Cardiac muscle cell (in vitro differentiated cells and primary cell): ENCODE data around the gene PIP5K1C. TPM values are rescaled to one million over a fixed set of nuclear protein-coding genes. Genes with fewer than 3 reads are reported as not detected.

Experiments
- DNase-seq, 2 donors: peaks; one replicate each; pipeline versions ENCODE4 v3.0.0 to v3.0.0-alpha.2; 2010 to 2017; ENCODE audit warnings: low read depth in 1 of 2, low spot score in 1 of 2
- H3K27ac ChIP-seq: fragments of 200-600 bp; sonication (generic); 2 replicates; pipeline ENCODE4 v1.5.1; 2016
- H3K27me3 ChIP-seq: fragments of 200-600 bp; sonication (generic); 2 replicates; pipeline ENCODE4 v1.6.0; 2016; ENCODE audit warnings: control low read depth
- H3K36me3 ChIP-seq: fragments of 200-600 bp; sonication (generic); 2 replicates; pipeline ENCODE4 v1.5.1; 2016; ENCODE audit warnings: control low read depth
- H3K4me1 ChIP-seq: fragments of 200-600 bp; sonication (generic); 2 replicates; pipeline ENCODE4 v1.8.1; 2017; ENCODE audit warnings: low read depth, mild to moderate bottlenecking, mixed run types
- H3K4me3 ChIP-seq: fragments of 200-600 bp; sonication (generic); 2 replicates; pipeline ENCODE4 v1.5.1; 2016; ENCODE audit warnings: mild to moderate bottlenecking
- H3K9me3 ChIP-seq: fragments of 200-600 bp; sonication (generic); 2 replicates; pipeline ENCODE4 v1.5.1; 2017; ENCODE audit warnings: low read depth, mild to moderate bottlenecking, control low read depth
- CTCF ChIP-seq: IDR thresholded peaks from 2 replicates; pipeline ENCODE4 v1.5.1; 2012; ENCODE audit warnings: low read depth, mild to moderate bottlenecking, low read length
- polyA plus RNA-seq: library from polyadenylated mRNA; unstranded; fragments of >200 nt; fragmentation: Nextera tagmentation; extraction: Ambion mirVana; gene quantifications from 2 replicates; pipeline ENCODE4 v1.2.1, GENCODE V29; 2016
- total RNA-seq: library from RNA; depleted of rRNA; stranded (reverse); fragments of >200 nt; gene quantifications from 2 replicates; pipeline ENCODE4 v1.2.3, GENCODE V29; 2016

The PIP5K1C gene
- total and polyA plus RNA-seq, 2 experiments from 2014 or later: 21.0 to 28.4 TPM

- no peak for DNase-seq
- Histone ChIP-seq H3K36me3 (peaks cover 10% of the 10 kb centered on the region), H3K27me3 (no peaks in the 10 kb centered on the region), H3K27ac (no peak overlapping the region), H3K4me1 (peaks cover under 1% of the 10 kb centered on the region), H3K9me3 (no peaks in the 10 kb centered on the region), H3K4me3 (no peak overlapping the region)
- no peak for TF ChIP-seq CTCF
Measured at GRCh38 chr19:3613818-3614661, 86.2 kb downstream of the PIP5K1C start.

- Histone ChIP-seq H3K27ac (no peak overlapping the region), H3K4me1 (peaks cover 10% of the 10 kb centered on the region), H3K4me3 (no peak overlapping the region), H3K27me3 (no peaks in the 10 kb centered on the region), H3K36me3 (peaks cover 10% of the 10 kb centered on the region), H3K9me3 (no peaks in the 10 kb centered on the region)
- TF ChIP-seq CTCF: no peak
- no peak for DNase-seq
Measured at GRCh38 chr19:3612901-3613741, 87.1 kb downstream of the PIP5K1C start.

- H3K9me3 ChIP-seq: no peaks in the 10 kb centered on the region
- H3K36me3 ChIP-seq: peaks cover 10% of the 10 kb centered on the region
- peaks cover 13% of the 10 kb centered on the region for H3K4me1 ChIP-seq
- no peak for DNase-seq
- no peak for TF ChIP-seq CTCF
- no peak overlapping the region for H3K27ac ChIP-seq
- no peak overlapping the region for H3K4me3 ChIP-seq
- H3K27me3 ChIP-seq: no peaks in the 10 kb centered on the region
Measured at GRCh38 chr19:3612330-3612729, 87.9 kb downstream of the PIP5K1C start.

GRCh38 chr19:3611841-3612240 is 88.4 kb downstream of the PIP5K1C start:
- no peak overlapping the region for H3K4me3 ChIP-seq
- no peak for TF ChIP-seq CTCF
- peaks cover under 1% of the 10 kb centered on the region for H3K27me3 ChIP-seq
- H3K9me3 ChIP-seq: no peaks in the 10 kb centered on the region
- H3K36me3 ChIP-seq: peaks cover 10% of the 10 kb centered on the region
- DNase-seq: no peak
- peaks cover 13% of the 10 kb centered on the region for H3K4me1 ChIP-seq
- H3K27ac ChIP-seq: no peak overlapping the region

DNA sequence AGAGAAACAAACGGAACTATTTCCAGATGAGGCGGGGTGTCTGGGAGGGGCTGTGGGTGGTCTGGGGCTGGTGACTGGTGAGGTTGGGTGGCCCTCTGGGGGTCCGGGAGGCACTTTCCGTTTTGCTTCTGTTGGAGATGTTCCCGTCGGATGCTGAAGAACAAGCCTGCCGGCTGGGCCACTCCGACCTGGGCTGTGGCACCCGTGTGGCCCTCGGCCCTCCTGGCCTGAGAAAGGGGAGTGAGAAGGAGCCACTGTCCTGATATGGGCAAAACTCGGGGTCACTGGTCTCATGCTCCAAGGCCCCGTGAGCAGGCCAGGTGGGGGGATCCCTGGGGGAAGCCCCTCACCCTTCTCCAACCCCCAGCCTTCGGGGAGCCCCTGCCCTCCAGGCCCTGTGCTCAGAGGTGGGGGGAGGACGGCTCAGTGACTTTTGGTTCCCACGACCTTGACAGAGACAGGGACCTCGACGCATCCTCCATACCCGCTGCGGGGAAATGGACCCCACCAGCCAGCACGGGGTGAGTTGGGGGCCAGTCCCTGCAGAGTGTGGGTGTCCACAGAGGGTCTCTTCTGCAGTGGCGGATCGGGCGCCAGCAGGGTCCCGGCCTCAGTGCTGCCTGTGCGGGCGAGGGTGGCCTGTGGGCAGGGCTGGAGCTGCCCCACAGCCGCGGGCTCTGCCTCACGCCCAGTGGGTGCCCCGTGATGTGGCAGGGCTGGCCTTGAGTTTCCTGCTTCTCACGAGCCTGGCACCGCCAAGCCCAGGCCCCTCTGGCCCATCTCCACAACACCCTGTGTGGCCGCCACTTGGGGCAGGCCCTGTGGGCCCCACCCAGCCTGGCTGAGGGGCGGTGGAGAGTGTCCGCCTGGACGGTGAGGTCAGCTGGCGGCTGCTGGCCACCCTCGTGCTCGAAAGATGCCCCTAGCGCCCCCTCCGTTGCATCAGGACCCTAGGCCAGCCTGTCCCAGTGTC is 89.2 kb downstream of the PIP5K1C start:
- no peak for DNase-seq
- Histone ChIP-seq H3K27me3 (peaks cover 8% of the 10 kb centered on the region), H3K4me1 (peaks cover 13% of the 10 kb centered on the region), H3K9me3 (no peaks in the 10 kb centered on the region), H3K27ac (no peak overlapping the region), H3K36me3 (peaks cover 10% of the 10 kb centered on the region), H3K4me3 (no peak overlapping the region)
- no peak for TF ChIP-seq CTCF
